ENCODE measurements around the gene RAVER1. TPM values are rescaled to one million over a fixed set of nuclear protein-coding genes. Genes with fewer than 3 reads are reported as not detected.

RAVER1 gene
- total RNA-seq, 1 donor from 2014 or later, result 13.3 TPM

- no peak for DNase-seq
Measured at GRCh38 chr19:10317045-10317856, 16.1 kb downstream of the RAVER1 start.

GRCh38 chr19:10316229-10317044 is 16.9 kb downstream of the RAVER1 start:
- no peak for DNase-seq

GRCh38 chr19:10315335-10316214 is 17.8 kb downstream of the RAVER1 start, which contains the start of gene FDX2:
FDX2 (minus strand) TSS chr19:10316015; CDS start chr19:10315996, 19 bp downstream.
- DNase-seq, result peak; percentile 91

- DNase-seq, result no peak
Measured at GRCh38 chr19:10309423-10309822, 23.9 kb downstream of the RAVER1 start, which contains the start of gene ZGLP1. ZGLP1 (minus strand) TSS chr19:10309815.

- no peak for DNase-seq
Measured at GRCh38 chr19:10306327-10306726, 27.0 kb downstream of the RAVER1 start.

- DNase-seq, result peak; percentile 42
Measured at GRCh38 chr19:10305139-10305806, 28.1 kb downstream of the RAVER1 start.

GRCh38 chr19:10299545-10300458 is 33.5 kb downstream of the RAVER1 start:
- DNase-seq, result no peak

- DNase-seq, result no peak
Measured at GRCh38 chr19:10295847-10296591, 37.3 kb downstream of the RAVER1 start.

- DNase-seq, result peak; percentile 56
Measured at GRCh38 chr19:10295305-10295846, 38.0 kb downstream of the RAVER1 start.

- DNase-seq, result peak; percentile 41
Measured at GRCh38 chr19:10294368-10294697, 39.0 kb downstream of the RAVER1 start.

GRCh38 chr19:10293637-10294367 is 39.5 kb downstream of the RAVER1 start:
- no peak for DNase-seq

- DNase-seq, result no peak
Measured at GRCh38 chr19:10292789-10293636, 40.3 kb downstream of the RAVER1 start.

- DNase-seq, result peak; percentile 68
Measured at GRCh38 chr19:10292206-10292788, 41.0 kb downstream of the RAVER1 start.

GRCh38 chr19:10291554-10292205 is 41.6 kb downstream of the RAVER1 start:
- DNase-seq, result no peak

GRCh38 chr19:10290876-10291553 is 42.3 kb downstream of the RAVER1 start:
- DNase-seq, result no peak

- DNase-seq, result no peak
Measured at GRCh38 chr19:10290357-10290875, 42.9 kb downstream of the RAVER1 start.
